ENCODE data around the gene COL3A1.

Gene COL3A1

GRCh38 chr2:188974164-188974563, at the start of gene COL3A1:
Gene COL3A1, plus strand, starts transcription at chr2:188974373. Its CDS starts 117 bp downstream, at chr2:188974490.
- peak; percentile 70 for DNase-seq

GRCh38 chr2:188928643-188929042, 45.5 kb upstream of the COL3A1 start:
- no peak for DNase-seq

- peak; percentile 5 for DNase-seq
These were observed 42.8 kb upstream of the COL3A1 start for GRCh38 chr2:188931361-188931760.

- DNase-seq: peak; percentile 8
These were observed 36.6 kb upstream of the COL3A1 start for GRCh38 chr2:188937228-188938220.

DNA sequence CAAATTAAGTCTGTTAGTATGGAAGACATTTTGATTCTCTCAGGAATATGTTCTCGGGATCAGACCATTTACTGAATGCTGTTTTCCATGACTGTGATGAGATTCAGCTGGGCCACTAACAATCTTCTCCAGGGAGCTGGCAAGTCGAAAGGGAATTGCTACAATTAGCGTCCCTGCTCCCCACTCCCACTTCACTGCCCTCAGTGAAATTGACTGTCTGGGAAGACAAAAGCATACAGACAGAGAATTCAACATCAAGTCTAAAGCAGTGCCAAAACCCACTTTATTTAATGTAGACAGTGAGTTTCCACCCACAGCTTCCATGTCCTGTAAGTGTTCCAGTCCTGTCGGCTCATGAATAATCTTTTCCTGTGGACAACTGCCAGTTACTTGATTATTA, 34.0 kb upstream of the COL3A1 start:
- no peak for DNase-seq

- no peak for DNase-seq
These were observed 29.7 kb upstream of the COL3A1 start for GRCh38 chr2:188944442-188944841.

- DNase-seq: no peak
These were observed 24.9 kb upstream of the COL3A1 start for GRCh38 chr2:188949046-188949818.

DNA sequence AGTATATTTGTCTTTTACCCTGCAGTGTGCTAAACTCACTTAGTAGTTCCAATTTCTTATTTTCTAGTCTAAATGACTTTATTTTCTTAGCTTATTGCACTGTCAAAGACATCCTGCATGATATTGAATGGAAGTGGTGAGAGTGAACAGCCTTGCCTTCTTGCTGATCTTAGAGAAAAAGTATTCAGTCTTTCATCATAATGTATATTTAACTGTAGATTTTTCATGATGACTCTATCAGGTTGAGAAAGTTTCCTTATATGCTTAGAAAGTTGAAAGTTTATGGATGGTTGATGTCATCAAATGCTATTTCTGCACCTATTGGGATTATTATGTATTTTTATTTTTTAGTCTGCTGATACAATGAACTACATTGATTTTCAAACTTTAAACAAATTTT, 21.3 kb upstream of the COL3A1 start:
- DNase-seq: no peak

DNA sequence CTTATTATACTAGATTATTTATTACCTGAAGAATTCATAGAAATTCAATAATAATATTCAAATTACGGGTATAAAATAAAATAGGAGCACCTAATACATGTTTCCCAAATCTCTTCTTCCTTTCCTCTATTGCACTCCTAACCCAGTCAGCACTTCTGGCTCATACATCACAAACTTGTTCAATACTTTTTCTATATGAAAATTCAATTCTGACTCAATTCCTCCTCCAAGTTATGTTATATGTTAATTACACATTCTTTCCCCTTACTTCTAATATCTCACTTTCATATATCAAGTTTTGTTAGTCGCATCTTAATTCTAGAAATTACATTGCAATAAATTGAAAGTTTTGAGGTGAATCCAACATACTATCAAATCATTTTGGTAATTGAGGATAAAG, 17.9 kb upstream of the COL3A1 start:
- DNase-seq: no peak

DNA sequence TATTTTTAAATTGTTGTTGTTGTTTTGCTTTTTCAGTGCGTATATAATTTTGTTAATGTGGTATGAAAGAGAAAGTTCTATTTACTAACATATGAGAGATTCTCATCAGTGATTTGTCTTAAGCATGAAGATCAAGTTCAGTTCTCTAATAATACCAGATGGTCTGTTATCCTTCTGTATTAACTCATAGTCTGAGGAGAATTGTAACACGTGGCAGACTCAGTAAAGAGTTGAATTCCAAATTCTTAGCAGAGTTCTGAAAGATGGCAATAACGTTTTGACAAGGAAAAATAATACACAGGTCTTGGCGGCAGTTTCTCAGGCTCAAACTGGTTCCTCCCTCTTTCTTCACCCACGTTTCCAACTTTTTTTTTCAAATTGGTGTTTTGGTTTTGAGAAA, 17.2 kb upstream of the COL3A1 start:
- no peak for DNase-seq

DNA sequence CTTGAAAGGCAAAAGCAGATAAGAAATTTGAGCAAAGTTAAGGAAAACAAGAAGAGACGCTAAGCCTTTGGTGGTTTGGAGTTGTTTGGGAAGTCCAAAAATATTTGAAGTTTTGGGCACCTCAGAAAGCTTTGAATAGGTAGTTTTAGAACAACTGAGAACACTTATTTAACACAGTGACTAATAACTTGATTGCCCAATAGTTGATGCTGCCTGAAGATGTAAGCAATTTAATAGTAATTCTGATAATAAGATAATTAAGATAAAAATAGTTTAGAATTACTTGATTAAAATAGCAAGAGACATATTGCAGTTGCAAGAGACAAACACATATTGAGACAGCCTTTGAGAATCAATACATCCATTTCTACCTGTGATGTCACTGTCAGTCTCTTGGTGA, 16.5 kb upstream of the COL3A1 start:
- no peak for DNase-seq

- DNase-seq: no peak
These were observed 10.4 kb upstream of the COL3A1 start for GRCh38 chr2:188963741-188964140.

DNA sequence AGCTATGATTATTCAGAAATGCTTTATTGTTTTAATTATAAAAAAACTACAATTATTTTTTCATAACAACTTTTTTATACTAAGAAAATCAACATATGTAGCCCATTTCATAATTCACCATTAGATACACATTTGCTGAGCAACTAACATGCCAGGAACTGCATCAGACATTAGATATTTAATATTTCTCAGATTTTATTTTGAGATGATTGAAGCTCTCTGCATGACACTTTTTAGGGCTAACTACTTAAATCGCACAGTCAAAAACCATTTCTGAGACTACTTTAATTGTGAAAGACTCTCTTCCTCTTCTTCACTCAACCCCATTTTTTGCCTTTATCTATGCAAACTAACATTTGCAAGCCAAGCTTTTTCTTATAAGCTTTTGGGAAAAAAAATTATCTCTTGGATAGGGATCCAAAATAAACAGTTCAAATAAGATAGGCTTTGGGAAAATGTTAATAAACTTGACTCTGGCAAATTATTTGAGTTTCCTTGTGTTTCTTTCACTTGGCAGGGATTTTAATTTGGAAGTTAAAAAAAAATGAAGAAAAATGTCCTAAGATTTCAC, 9.1 kb upstream of the COL3A1 start:
- DNase-seq: no peak

- no peak for DNase-seq
These were observed 8.6 kb upstream of the COL3A1 start for GRCh38 chr2:188965563-188965962.

DNA sequence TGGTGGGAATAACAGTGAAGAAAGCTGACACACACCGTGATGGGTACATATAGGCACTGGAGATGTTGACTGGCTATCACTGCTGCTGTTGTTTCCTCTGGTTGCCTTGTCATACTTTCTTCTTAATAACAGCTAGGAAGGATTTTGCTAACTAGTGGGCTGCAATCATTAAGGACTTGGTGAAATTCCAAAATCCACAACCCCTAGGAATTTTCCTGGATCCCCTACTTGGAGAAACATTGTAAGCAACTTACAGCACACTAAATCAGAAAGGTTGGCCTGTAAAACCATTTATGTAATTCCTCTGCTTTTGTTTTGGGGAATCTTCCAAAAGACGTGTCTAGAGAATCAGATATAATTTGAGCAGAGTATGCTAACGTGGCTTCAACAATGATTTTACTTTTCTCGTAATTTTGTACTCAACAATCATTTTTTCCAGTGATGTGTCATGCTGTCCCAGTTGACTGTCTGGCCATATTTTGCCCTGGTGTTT, 8.0 kb upstream of the COL3A1 start:
- no peak for DNase-seq

GRCh38 chr2:188966728-188967440, 7.3 kb upstream of the COL3A1 start:
- no peak for DNase-seq

- peak; percentile 76 for DNase-seq
These were observed 4.9 kb upstream of the COL3A1 start for GRCh38 chr2:188969236-188969635.

GRCh38 chr2:188969651-188970050, 4.5 kb upstream of the COL3A1 start:
- no peak for DNase-seq

- no peak for DNase-seq
These were observed 4.0 kb upstream of the COL3A1 start for GRCh38 chr2:188970211-188970610.

GRCh38 chr2:188971432-188971861, 2.7 kb upstream of the COL3A1 start:
- no peak for DNase-seq

GRCh38 chr2:188973641-188974040, 532 bp upstream of the COL3A1 start:
- DNase-seq: peak; percentile 25

DNA sequence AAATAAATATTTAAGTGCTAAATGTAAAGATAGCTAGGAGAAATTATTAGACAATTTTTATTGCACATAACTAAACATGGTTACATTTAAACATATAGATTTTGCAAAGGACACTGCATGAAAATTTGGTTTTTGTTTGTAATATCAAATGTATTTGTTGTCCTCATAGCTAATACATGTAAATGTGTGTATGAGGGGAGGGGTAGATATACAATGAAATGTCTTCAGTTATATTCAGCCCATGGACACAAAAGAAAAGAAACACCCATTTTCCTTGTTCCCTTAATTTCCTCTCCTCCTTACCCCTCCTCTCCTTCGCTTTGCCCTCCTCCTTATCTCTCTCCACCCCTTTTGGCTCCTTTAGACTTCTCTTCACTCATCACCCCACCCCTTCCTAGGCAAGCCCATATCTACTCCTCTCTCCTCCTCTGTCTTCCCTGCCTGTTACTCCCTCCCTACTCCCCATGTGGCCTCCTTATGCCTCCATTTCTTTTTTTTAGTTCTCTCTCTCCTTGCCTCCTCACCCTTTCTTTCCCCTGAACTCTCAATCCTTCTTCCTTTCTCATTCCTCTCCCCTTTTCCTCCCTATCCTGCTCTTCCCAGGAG, 1.4 kb downstream of the COL3A1 start:
- peak; percentile 92 for DNase-seq

All from EL (cell line).